GM21423 (cell line): ENCODE results near the gene OR2T35.
A peak's percentile ranks its signal among the peaks of the same experiment; 100 is the strongest.

Experiments used
- ATAC-seq: cut with Tn5 transposase; IDR thresholded peaks from one replicate; pipeline ENCODE4 v1.9.1; 2021; ENCODE audit warnings: mild to moderate bottlenecking, moderate library complexity; ENCODE audit not compliant: unreplicated experiment

Gene OR2T35

DNA sequence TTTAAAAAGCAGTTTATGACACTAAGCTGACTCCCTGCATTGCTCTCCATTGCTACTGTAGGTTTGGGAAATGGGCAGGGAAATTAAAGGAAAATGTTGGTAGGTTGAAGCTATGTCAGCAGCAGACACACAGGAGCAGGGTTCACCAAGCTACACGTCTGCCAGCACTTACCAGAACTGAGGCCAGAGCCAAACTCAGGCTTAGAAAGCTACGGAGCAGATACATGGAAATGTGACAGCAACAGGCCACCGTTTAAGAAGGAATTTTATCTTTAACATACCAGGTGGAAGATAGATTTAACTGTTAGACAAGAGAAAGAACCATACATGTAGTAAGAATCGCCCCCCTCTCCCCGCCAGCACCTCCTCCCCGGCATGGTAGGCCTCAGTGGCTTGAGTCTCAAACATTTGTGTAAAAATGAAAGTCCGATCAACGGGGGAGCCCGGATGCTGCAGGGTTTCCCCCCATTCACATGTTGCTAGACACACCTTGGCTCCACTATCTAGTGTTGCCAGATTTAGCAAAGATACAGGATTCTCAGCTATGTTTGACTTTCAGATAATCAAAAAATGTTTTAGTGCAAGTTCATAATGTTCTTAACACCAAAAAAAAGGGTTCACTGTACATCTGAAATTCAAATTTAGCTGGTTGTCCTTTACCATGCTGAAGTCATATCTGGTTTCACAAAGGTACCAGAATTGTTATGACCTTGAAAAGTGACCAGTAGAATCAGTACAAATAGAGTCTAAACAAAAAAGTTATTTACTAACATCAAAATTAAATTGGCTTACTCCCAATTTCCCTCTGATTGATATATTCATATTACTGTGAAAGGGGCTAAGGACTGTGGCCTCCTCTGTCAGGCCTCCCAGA lies 16.9 kb downstream of the OR2T35 start:
- ATAC-seq: peak; percentile 94

DNA sequence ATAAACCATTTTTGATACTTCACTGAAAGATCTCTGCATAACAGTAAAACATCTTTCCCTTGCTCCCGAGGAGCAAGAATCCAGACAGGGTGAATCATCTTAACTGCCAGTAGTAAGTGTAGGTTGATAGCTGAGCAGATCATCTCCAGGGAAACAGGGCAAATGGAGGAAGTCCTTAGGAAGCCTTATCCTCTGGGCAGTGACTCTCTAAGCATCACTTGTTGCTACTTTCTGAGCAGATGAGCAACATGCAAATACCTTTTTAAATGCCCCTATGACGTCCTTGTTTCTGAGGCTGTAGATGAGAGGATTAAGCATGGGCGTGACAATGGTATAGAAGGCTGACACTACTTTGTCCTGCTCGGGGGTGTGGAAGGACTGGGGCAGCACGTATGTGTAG lies 19.1 kb downstream of the OR2T35 start:
- no peak for ATAC-seq

DNA sequence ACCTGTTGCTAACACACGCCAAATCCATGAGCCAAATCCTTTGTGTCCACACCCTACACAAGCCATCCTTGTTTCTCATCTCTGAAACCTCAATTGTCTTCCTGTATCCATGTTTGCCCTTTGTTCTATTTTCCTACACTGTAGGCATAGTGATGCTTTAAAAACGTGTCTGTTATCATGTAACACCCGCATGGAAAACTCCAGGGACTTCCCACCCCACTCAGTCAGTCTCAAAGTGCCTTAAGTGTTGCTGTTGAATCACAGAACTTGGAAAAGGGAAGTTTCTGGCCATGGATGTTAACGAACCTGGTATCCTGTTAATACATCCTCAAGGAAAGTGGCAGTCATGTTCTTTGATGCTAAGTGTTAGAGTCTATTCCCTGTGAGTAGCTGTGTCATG lies 19.9 kb downstream of the OR2T35 start:
- ATAC-seq: no peak

DNA sequence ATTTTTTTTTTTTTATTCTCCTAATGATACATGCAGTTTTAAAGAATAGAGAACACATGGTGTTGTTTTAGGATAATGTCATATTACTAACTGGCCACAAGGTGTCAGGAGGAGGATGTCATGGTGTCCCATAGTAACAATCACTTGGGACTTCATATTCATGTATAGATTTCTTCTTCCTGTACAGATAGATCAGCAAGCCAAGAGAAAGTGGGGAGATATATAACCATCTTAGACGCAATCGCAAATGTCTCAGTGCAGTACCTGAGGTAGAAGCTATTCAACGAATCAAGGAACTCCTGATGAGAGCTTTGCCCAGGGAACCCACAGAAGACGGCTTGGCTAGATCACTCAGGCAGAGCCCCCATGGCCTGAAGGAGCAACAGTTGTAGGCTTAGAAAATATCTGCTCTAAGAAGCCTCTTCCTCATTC lies 22.5 kb downstream of the OR2T35 start:
- peak; percentile 91 for ATAC-seq

DNA sequence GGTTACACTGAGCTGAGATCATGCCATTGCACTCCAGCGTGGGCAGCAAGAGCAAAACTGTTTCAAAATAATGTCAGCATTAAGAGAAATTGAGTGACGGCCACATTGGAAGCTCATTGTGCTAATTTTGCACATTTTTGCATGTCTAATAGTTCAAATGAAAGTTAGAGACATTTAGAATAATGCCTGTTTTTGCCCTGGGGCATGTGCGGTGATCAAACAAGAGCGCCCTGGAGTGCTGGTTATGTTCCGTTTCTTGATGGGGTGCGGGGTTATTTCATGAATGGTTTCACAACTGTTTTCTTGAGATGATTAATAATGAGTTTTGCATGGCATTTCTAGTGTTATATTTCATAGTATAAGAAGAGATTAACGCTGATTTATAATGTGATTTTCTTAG lies 23.3 kb downstream of the OR2T35 start:
- no peak for ATAC-seq

DNA sequence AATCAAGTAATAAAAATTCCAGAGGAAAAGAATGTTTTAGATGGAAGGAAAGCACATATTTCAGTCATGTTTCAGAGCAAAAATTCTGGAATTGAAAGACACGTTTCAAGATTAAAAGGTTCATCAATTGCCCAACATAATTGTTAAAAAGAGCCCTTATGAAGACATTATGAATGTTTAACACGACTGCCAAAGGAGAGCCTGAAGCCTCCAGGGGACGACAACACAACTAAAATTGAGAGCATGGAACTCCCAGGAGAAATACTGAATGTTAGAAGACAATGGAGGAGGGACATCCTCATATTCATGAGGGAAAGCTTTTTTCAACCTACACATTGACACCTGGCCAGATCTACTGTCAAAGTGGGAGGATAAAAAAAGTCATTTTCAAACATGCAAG lies 26.2 kb downstream of the OR2T35 start:
- no peak for ATAC-seq

DNA sequence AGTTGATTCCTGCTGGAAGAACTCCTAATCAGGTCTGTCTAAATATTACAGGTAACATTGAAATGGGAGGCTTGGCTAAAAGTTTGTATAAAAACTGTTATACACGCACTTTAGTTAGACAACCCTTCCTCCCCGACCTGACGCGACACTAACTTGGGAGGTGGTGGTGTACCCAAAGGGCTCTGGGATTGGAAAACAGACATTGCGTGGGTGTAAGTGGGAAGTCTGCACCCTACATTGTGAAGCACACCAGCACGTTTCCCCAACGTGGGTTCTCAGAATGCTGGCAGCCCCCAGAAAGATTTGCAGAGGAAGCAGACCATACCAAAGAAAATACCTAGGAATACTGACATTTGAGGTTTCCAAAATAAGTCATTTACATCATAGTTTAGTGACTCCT lies 27.0 kb downstream of the OR2T35 start:
- ATAC-seq: no peak

DNA sequence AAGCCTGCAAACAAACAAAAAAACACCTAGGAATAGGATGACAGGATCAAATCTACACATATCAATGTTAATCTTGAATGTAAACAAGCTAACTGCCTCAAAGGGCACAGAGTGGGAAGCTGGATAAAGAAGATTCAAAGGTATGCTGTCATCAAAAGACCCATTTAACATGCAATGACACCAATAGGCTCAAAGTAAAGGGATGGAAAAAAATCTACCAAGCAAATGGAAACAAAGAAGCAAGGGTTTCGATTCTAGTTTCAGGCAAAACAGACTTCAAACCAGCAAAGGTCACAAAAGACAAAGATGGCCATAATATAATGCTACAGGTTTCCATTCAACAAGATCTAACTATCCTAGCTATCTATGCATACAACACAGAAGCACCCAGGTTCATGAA lies 31.3 kb downstream of the OR2T35 start:
- no peak for ATAC-seq

DNA sequence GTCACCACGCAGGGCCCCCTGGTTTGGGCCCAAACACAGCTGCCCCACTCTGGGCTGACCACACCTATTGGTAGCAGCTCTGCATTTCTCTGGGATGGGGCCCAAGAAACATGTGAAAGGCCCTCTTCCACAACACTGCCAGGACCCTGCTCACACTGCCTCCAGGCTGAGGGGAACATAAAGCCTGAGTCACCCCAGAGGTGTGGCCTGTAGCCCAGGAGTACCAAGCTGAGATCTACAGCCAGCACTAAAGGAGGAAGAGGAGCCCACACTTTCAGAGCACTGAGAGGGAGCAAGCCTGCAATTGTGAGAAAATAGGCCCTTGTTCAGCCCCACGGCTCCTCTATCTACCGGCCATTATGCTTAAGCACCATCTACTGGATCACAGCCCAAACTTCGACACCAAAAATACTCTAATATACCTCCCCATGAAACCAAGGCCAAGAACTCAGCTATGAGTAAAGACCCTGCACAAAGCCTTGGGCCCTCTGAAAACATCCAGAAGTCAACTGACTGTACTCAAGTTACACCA lies 33.1 kb downstream of the OR2T35 start:
- ATAC-seq: no peak

DNA sequence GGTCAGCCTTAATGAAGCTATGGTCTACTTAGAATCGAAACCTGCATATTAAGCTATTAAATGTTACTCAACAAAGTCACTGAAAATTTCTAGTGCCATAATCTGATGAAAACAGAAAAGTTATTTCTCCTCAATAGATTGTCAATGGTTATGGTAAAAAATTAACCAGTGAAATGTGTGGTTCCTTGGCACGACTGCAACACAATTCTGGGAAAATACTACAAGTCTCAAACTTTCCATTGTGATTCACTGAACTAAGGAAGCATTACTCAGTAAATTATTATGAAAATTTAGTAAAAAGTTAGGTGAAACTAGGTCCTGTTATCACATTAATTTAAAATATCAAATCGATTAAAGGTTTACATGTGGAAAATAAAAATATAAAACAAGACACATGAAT lies 34.8 kb downstream of the OR2T35 start:
- no peak for ATAC-seq

DNA sequence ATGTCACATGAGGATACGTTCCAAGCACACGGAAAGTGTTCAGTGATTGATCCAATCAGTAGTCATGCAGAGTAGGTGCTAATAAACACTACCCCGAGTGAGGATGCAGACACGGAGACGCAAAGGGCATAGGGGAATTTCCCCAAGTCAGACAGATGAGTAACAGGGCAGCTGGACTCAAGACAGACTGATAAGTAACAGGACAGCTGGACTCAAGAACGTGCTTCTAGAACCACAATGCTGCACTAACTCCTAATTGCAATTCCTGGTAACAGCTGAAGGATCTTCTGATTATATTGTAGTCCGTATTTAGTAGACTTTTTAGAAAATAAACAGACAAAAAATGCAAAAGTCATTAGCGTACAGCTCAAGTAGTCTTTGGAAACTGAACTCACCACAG lies 45.7 kb downstream of the OR2T35 start:
- no peak for ATAC-seq

DNA sequence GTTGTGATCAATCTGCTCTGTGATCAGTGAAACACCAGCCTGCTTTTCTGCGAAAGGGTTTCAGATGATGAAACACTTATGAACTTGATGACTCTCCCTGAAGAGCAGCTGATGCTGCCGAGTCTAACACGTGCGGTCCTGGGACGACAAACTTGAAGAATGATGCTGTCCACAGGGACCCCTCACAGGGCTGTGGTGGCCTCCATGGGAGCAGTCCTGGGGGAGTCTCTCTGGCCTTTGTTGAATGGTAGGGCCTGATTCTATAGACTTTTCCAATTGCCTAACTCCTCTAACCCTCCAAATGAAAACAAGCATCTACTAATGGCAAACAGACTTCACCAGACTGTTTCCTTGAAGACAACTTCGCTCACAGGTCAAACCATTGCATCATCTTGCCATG lies 47.5 kb downstream of the OR2T35 start, which contains the start of gene OR2T10:
Gene OR2T10 (minus strand): TSS at position 112 of the 400 bp plus-strand sequence. CDS start 3,932 bp downstream, outside the sequence.
- ATAC-seq: no peak

DNA sequence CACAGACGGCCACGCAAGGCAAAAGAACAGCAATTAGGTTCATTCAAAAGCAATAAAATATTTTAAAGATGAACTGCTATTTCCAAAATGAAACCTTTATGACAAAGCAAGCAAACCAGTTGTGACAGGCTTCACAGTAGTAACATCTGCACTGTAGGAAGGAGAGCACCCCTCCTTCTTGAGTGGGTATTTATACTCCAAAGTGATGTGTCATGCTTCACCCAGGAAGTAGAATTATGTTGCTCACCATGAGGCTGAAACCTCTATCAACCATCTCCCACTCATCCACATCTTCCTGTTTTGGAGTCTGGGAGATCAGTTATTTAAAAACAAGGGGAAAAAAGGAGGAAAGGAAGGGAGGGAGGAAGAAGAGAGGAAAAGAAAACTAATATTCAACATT lies 48.5 kb downstream of the OR2T35 start:
- no peak for ATAC-seq

DNA sequence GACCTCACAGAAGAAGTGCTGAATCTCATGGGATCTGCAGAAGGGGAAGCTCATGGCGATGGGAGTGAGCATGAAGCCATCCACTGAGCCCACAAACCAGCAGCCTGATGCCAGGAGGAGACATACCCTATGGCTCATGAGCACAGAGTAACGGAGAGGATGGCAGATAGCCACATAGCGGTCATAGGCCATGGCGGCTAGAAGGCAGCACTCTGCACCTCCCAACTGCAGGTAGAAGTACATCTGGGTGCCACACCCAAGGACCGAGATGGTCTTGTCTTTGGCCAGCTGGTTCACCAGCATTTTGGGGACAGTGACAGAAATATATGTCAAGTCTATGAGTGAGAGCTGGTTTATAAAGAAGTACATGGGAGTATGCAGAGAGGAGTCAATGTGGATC lies 51.9 kb downstream of the OR2T35 start:
- ATAC-seq: no peak

DNA sequence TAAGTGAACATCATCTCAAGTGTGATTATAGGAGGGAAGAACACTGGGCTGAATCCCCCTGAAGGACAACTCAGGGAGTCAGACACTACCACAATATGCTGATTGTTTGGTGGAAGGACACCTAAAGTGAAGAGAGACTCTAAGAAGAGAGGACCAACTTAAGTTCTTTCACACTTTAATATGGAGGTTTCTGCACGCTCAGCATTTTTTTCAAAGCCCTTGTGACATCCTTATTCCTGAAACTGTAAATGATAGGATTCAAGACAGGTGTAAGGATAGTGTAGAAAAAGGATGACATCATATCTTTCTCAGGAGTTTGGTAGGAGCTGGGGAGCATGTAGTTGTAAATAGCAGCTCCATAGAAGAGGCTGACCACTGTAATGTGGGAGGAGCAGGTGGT lies 52.4 kb downstream of the OR2T35 start:
- ATAC-seq: no peak

DNA sequence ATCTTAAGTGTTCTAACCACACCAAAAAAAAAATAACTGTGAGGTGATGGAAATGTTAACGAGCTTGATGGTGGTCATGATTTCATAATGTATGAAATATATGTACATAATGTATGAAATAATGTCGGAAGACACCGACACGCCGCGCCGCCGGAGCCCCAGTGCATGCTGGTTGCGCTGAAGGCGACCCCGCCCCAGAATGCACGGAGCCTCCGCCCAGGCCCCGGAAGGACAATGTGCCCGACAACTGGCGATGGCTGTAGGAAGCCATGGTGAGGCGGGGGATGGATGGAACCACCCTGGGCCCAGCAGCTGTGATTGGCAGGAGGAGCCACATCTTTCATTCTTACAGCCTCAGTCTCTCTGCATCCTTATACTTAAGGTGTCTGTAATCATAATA lies 55.0 kb downstream of the OR2T35 start:
- no peak for ATAC-seq

DNA sequence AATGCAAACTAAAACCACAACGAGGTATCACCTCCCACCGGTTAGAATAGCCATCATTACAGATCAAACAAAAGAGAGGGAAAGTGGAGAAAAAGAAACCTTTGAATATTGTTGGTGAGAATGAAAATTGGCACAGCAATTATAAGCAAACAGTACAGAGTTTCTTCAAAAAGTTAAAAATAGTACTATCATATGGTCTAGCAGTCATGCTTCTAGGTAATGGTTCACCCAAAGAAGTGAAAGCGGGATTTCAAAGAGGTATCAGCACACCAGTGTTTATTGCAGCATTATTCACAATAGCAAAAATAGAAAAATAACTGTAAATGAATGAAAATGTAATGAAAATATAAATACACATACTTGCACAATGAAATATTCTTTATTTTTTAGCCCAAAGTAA lies 55.7 kb downstream of the OR2T35 start:
- ATAC-seq: no peak
